ENCODE results near the gene SHKBP1. TPM values are rescaled to one million over a fixed set of nuclear protein-coding genes. Genes with fewer than 3 reads are reported as not detected.

The SHKBP1 gene
- total and polyA plus RNA-seq, 9 of the 15 experiments (the other 6 are each of a cell fraction or from before 2014, with no cell fraction given) = 1.2 to 58.1 (median 22.3) TPM

GRCh38 chr19:40578442-40578908 is 1.8 kb downstream of the SHKBP1 start (continued):
- TF ChIP-seq CEBPG (CRISPR knock-in tag; IDR thresholded peaks at IDR 0.05) = no peak
- TF ChIP-seq CEBPG (tag; conservative IDR thresholded peaks at IDR 0.05 in 1 of 2, IDR thresholded peaks at IDR 0.05 in 1 of 2) = no peak
- no peak for TF ChIP-seq ATF1 (CRISPR knock-in tag; IDR thresholded peaks at IDR 0.05)
- TF ChIP-seq ATF1 (tag; IDR thresholded peaks at IDR 0.05) = peak; percentile 82
- TF ChIP-seq EWSR1 (IDR thresholded peaks at IDR 0.05; ENCODE audit: borderline replicate concordance, low read depth, partially characterized antibody) = no peak
- no peak for TF ChIP-seq POLR2AphosphoS2 (IDR thresholded peaks at IDR 0.05; ENCODE audit: low read length)
- peak; percentile 67; the same call in 1 of the 2 replicates for TF ChIP-seq ZNF584 (CRISPR knock-in tag; IDR thresholded peaks at IDR 0.05; ENCODE audit: low read depth)
- no peak for TF ChIP-seq ZNF140 (CRISPR knock-in tag; IDR thresholded peaks at IDR 0.05)
- no peak for TF ChIP-seq CSDE1 (IDR thresholded peaks at IDR 0.05)
- TF ChIP-seq NFE2 (IDR thresholded peaks at IDR 0.05; ENCODE audit: low read depth) = no peak
- TF ChIP-seq ZSCAN29 (IDR thresholded peaks at IDR 0.05) = no peak
- TF ChIP-seq BRF1 (IDR thresholded peaks at IDR 0.05; ENCODE audit: borderline replicate concordance, extremely low read depth, insufficient read length) = no peak
- no peak for TF ChIP-seq ZNF354B (CRISPR knock-in tag; IDR thresholded peaks at IDR 0.05)
- no peak for TF ChIP-seq SNIP1 (IDR thresholded peaks at IDR 0.05; ENCODE audit: low read depth)
- TF ChIP-seq EHMT2 (IDR thresholded peaks at IDR 0.05) = no peak
- TF ChIP-seq RREB1 (CRISPR knock-in tag; IDR thresholded peaks at IDR 0.05) = no peak
- no peak for TF ChIP-seq DLX4 (CRISPR knock-in tag; IDR thresholded peaks at IDR 0.05)
- TF ChIP-seq ZNF589 (CRISPR knock-in tag; IDR thresholded peaks at IDR 0.05; ENCODE audit: low read depth) = no peak
- peak; percentile 91 for TF ChIP-seq MBD2 (IDR thresholded peaks at IDR 0.05; ENCODE audit: borderline replicate concordance, low read depth)
- no peak for TF ChIP-seq GTF2F1 (IDR thresholded peaks at IDR 0.05; ENCODE audit: low read depth, low read length)
- TF ChIP-seq PRDM10 (IDR thresholded peaks at IDR 0.05; ENCODE audit: partially characterized antibody) = no peak
- TF ChIP-seq SAFB2 (IDR thresholded peaks at IDR 0.05; ENCODE audit: borderline replicate concordance, low read depth, low read length, severe bottlenecking) = no peak

Data from K562 (cell line).